WTC11 (cell line): Measurements from ENCODE around the gene PODXL.

Experiments
- ATF6 ChIP-seq: sonication (generic); formaldehyde crosslinking; IDR thresholded peaks from 2 replicates; pipeline ENCODE4 v1.8.1; 2023; ENCODE audit warnings: mild to moderate bottlenecking, missing genetic modification reagents
- CREB1 ChIP-seq: sonication (generic); formaldehyde crosslinking; IDR thresholded peaks from 2 replicates; pipeline ENCODE4 v1.8.0; 2023; ENCODE audit warnings: mild to moderate bottlenecking, missing genetic modification reagents
- ERG ChIP-seq: fragments of 250-450 bp; sonication (Bioruptor Pico); IDR thresholded peaks from 2 replicates; pipeline ENCODE4 v1.8.0; 2021; ENCODE audit warnings: mild to moderate bottlenecking
- ESRRA ChIP-seq: sonication (generic); formaldehyde crosslinking; IDR thresholded peaks from 2 replicates; pipeline ENCODE4 v1.8.1; 2022; ENCODE audit warnings: mild to moderate bottlenecking, missing genetic modification reagents, borderline replicate concordance
- ETV6 ChIP-seq: sonication (generic); formaldehyde crosslinking; IDR thresholded peaks from 2 replicates; pipeline ENCODE4 v1.8.1; 2022; ENCODE audit warnings: mild to moderate bottlenecking, missing genetic modification reagents
- GTF2I ChIP-seq: fragments of 250-450 bp; sonication (Bioruptor Pico); conservative IDR thresholded peaks from 2 replicates; pipeline ENCODE4 v1.4.0; 2021; ENCODE audit warnings: mild to moderate bottlenecking
- NR2C2 ChIP-seq: sonication (generic); formaldehyde crosslinking; IDR thresholded peaks from 2 replicates; pipeline ENCODE4 v1.8.0; 2022; ENCODE audit warnings: mild to moderate bottlenecking, missing genetic modification reagents
- PRRX2 ChIP-seq: fragments of 250-450 bp; sonication (Bioruptor Pico); IDR thresholded peaks from 2 replicates; pipeline ENCODE4 v1.8.0; 2021; ENCODE audit warnings: mild to moderate bottlenecking
- SOX15 ChIP-seq: fragments of 250-450 bp; sonication (Bioruptor Pico); IDR thresholded peaks from 2 replicates; pipeline ENCODE4 v1.9.0; 2021; ENCODE audit warnings: mild to moderate bottlenecking
- SP1 ChIP-seq: sonication (generic); formaldehyde crosslinking; conservative IDR thresholded peaks from 2 replicates; pipeline ENCODE4 v1.8.1; 2022; ENCODE audit warnings: missing genetic modification reagents
- TEAD4 ChIP-seq: sonication (generic); formaldehyde crosslinking; IDR thresholded peaks from 2 replicates; pipeline ENCODE4 v1.8.0; 2022; ENCODE audit warnings: mild to moderate bottlenecking, missing genetic modification reagents
- TF ChIP-seq, protein P1 (sequence below): fragments of 200-600 bp; IDR thresholded peaks from 2 replicates; pipeline ENCODE4 v1.8.0; 2022; ENCODE audit warnings: antibody characterized with exemption
- TF ChIP-seq, protein P2 (sequence below): sonication (generic); formaldehyde crosslinking; IDR thresholded peaks from 2 replicates; pipeline ENCODE4 v1.8.1; 2023; ENCODE audit warnings: mild to moderate bottlenecking, moderate library complexity, missing genetic modification reagents
- TF ChIP-seq, protein P3 (sequence below): sonication (generic); formaldehyde crosslinking; conservative IDR thresholded peaks from 2 replicates; pipeline ENCODE4 v1.8.1; 2022; ENCODE audit warnings: mild to moderate bottlenecking, missing genetic modification reagents

DNA sequence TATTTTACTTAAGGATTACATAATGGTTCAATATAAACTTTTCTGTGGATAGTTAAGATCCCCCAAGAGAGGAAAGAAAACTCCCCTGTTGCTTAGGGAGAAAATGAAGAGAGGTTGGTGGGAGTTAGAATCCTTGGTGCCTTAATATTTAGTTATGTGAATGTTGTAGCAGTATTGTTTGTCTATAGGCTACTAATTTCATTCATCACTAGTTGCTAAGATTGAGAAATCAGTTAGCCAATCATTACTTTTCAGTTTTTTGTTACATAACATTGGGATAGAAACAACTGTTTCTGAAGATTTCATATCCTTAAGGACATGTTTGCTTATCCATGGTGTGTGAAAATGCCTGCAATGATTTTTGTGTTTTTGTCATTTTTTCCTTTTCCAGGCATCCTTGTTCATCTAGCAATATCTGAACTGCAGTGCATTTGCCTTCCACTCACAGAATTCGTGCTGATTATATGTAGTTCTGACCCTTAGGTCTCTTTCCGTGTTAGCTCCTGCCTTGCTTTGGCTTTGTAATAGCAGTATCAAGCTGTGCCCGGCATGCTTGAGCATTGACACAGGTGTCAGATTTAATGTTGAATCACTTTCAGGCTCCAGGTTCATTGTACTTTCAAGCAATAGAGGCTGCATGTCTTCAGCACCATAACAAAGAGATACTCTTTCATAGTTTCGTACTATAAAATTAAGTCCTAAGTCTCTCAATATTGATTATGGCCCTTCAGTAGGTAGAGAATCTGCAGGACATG lies 85.0 kb downstream of the PODXL start:
- TF ChIP-seq, protein P1, sequence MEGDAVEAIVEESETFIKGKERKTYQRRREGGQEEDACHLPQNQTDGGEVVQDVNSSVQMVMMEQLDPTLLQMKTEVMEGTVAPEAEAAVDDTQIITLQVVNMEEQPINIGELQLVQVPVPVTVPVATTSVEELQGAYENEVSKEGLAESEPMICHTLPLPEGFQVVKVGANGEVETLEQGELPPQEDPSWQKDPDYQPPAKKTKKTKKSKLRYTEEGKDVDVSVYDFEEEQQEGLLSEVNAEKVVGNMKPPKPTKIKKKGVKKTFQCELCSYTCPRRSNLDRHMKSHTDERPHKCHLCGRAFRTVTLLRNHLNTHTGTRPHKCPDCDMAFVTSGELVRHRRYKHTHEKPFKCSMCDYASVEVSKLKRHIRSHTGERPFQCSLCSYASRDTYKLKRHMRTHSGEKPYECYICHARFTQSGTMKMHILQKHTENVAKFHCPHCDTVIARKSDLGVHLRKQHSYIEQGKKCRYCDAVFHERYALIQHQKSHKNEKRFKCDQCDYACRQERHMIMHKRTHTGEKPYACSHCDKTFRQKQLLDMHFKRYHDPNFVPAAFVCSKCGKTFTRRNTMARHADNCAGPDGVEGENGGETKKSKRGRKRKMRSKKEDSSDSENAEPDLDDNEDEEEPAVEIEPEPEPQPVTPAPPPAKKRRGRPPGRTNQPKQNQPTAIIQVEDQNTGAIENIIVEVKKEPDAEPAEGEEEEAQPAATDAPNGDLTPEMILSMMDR, result no peak
- TF ChIP-seq SP1 (CRISPR knock-in tag), result no peak
- TF ChIP-seq SOX15 (CRISPR knock-in tag), result no peak
- TF ChIP-seq, protein P2, sequence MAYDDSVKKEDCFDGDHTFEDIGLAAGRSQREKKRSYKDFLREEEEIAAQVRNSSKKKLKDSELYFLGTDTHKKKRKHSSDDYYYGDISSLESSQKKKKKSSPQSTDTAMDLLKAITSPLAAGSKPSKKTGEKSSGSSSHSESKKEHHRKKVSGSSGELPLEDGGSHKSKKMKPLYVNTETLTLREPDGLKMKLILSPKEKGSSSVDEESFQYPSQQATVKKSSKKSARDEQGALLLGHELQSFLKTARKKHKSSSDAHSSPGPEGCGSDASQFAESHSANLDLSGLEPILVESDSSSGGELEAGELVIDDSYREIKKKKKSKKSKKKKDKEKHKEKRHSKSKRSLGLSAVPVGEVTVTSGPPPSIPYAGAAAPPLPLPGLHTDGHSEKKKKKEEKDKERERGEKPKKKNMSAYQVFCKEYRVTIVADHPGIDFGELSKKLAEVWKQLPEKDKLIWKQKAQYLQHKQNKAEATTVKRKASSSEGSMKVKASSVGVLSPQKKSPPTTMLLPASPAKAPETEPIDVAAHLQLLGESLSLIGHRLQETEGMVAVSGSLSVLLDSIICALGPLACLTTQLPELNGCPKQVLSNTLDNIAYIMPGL (CRISPR knock-in tag), result no peak
- no peak for TF ChIP-seq GTF2I
- TF ChIP-seq ETV6 (CRISPR knock-in tag), result no peak
- no peak for TF ChIP-seq CREB1
- no peak for TF ChIP-seq PRRX2
- TF ChIP-seq, protein P3, sequence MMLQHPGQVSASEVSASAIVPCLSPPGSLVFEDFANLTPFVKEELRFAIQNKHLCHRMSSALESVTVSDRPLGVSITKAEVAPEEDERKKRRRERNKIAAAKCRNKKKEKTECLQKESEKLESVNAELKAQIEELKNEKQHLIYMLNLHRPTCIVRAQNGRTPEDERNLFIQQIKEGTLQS, result no peak
- no peak for TF ChIP-seq ATF6 (CRISPR knock-in tag)
- TF ChIP-seq TEAD4 (CRISPR knock-in tag), result no peak
- TF ChIP-seq ERG (CRISPR knock-in tag), result no peak
- TF ChIP-seq NR2C2, result no peak
- TF ChIP-seq ESRRA (CRISPR knock-in tag), result no peak
